OCI-LY1 (cell line): ENCODE data around the gene STAT5B.

Experiments
- H2AFZ ChIP-seq: fragments of 200-600 bp; sonication (generic), shearing (Covaris generic); 2 replicates; pipeline ENCODE4 v1.6.0; 2014; ENCODE audit warnings: antibody characterized with exemption, mild to moderate bottlenecking, low read length
- H3F3A ChIP-seq: fragments of 200-600 bp; sonication (generic), shearing (Covaris generic); 2 replicates; pipeline ENCODE4 v1.6.0; 2014; ENCODE audit warnings: mild to moderate bottlenecking, antibody characterized with exemption, low read length, moderate library complexity; ENCODE audit not compliant: insufficient read depth
- H3K27ac ChIP-seq: fragments of 200-600 bp; sonication (generic); 2 replicates; pipeline ENCODE4 v1.5.1; 2014; ENCODE audit warnings: low read length, mixed run types, mild to moderate bottlenecking, low read depth; ENCODE audit not compliant: poor library complexity, severe bottlenecking
- H3K27me3 ChIP-seq: fragments of 200-600 bp; sonication (generic); 2 replicates; pipeline ENCODE4 v1.6.0; 2014; ENCODE audit warnings: antibody characterized with exemption, mild to moderate bottlenecking, low read length, moderate library complexity; ENCODE audit not compliant: insufficient read depth
- H3K36me3 ChIP-seq: fragments of 200-600 bp; sonication (generic); 2 replicates; pipeline ENCODE4 v1.6.1; 2014; ENCODE audit warnings: mild to moderate bottlenecking, antibody characterized with exemption, low read length, moderate library complexity, mixed read lengths; ENCODE audit not compliant: insufficient read depth
- H3K4me1 ChIP-seq: fragments of 200-600 bp; sonication (generic); 2 replicates; pipeline ENCODE4 v1.5.1; 2014; ENCODE audit warnings: mild to moderate bottlenecking, low read length, moderate library complexity; ENCODE audit not compliant: insufficient read depth, severe bottlenecking
- H3K4me2 ChIP-seq: fragments of 200-600 bp; sonication (generic), shearing (Covaris generic); 2 replicates; pipeline ENCODE4 v1.6.1; 2014; ENCODE audit warnings: low read length
- H3K4me3 ChIP-seq: fragments of 200-600 bp; sonication (generic); 2 replicates; pipeline ENCODE4 v1.5.1; 2014; ENCODE audit warnings: low read length, low read depth, mild to moderate bottlenecking, mixed read lengths; ENCODE audit not compliant: poor library complexity, severe bottlenecking
- H3K79me2 ChIP-seq: fragments of 200-600 bp; shearing (Covaris generic); 2 replicates; pipeline ENCODE4 v1.6.1; 2016; ENCODE audit warnings: mixed run types, low read length, mixed read lengths; ENCODE audit not compliant: insufficient read depth
- H3K9ac ChIP-seq: fragments of 200-600 bp; sonication (generic), shearing (Covaris generic); 2 replicates; pipeline ENCODE4 v1.6.1; 2014; ENCODE audit warnings: mild to moderate bottlenecking, low read length, mixed read lengths
- H3K9me2 ChIP-seq: fragments of 200-600 bp; sonication (generic), shearing (Covaris generic); 2 replicates; pipeline ENCODE4 v1.6.1; 2014; ENCODE audit warnings: low read depth, mild to moderate bottlenecking, low read length, mixed read lengths
- H3K9me3 ChIP-seq: fragments of 200-600 bp; shearing (Covaris generic); 2 replicates; pipeline ENCODE4 v1.6.1; 2014; ENCODE audit warnings: low read length, mixed read lengths
- H4K20me1 ChIP-seq: fragments of 200-600 bp; sonication (generic), shearing (Covaris generic); 2 replicates; pipeline ENCODE4 v1.6.0; 2016; ENCODE audit warnings: mild to moderate bottlenecking, low read length; ENCODE audit not compliant: insufficient read depth
- EZH2 ChIP-seq: fragments of 200-600 bp; sonication (generic), shearing (Covaris generic); IDR thresholded peaks from 2 replicates; pipeline ENCODE4 v1.8.0; 2017; ENCODE audit warnings: borderline replicate concordance, mixed run types, mild to moderate bottlenecking, antibody characterized with exemption, low read length, moderate library complexity, mixed read lengths
- TF ChIP-seq, protein P1 (sequence below): fragments of 200-600 bp; sonication (generic), shearing (Covaris generic); IDR thresholded peaks from 2 replicates; pipeline ENCODE4 v1.5.1; 2017; ENCODE audit warnings: mild to moderate bottlenecking, antibody characterized with exemption, low read length, moderate library complexity, mixed read lengths

Gene STAT5B

DNA sequence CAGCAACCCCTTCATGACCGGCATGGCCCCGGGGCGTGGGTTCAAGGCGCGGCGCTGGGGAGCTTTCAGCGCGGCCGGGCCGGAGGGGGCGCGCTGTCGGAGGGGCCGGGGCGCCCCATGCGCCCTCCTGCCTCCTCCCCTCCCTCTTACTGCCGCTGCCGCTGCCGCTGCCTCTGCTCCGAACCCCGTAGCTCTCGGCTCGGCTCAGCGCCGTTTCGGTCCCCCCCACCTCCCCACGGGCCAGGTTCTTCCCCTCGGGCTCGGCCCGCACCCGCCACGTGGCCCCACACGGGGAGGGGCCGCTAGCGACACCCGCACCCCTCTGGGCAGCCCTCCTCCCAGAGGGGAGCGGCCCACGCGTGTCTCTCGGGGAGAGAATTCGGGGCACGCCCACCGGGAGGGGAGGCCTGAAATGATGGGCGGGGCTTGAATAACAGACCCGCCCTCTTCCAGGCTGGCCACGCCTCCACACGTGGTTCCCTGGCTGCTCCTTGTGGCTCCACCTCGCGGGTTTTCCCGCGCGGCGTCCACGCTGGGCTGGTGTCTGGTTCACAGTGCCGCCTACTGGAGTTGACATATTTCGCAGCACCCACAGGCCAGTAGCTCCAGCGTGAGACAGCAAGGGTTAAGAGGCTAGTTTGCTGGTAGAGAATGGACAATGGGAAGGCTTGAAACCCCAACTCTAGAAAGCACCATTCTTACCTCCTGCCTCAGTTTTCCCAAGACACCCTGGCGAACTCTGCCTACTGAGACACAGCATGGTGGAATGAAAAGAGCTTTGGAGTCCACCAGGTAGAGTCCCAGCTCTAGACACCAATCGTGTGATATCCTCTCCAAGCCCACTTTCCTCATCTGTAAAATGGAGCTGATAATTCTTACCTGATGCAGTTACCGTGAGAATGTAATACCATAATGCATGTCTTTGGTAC lies 95.0 kb downstream of the STAT5B start, which contains the start of gene KCNH4:
KCNH4 (minus strand) TSS at position 221 of the 929 bp plus-strand sequence; CDS start at position 24, 197 bp downstream.
- H3K4me3 ChIP-seq: peak within 1 kb of the TSS; percentile 59
- no peaks in the 10 kb centered on the region for H4K20me1 ChIP-seq
- H3K4me1 ChIP-seq: peaks cover 36% of the 10 kb centered on the region
- H3K27me3 ChIP-seq: no peaks in the 10 kb centered on the region
- H3K9ac ChIP-seq: peak within 1 kb of the TSS; percentile 26; the same call in 1 of the 2 replicates
- no peaks in the 10 kb centered on the region for H3K9me3 ChIP-seq
- no peaks in the 10 kb centered on the region for H3K9me2 ChIP-seq
- no peaks in the 10 kb centered on the region for H3K79me2 ChIP-seq
- no peak within 1 kb of the TSS for H2AFZ ChIP-seq
- no peaks in the 10 kb centered on the region for H3K36me3 ChIP-seq
- no peak within 1 kb of the TSS for H3K27ac ChIP-seq
- peak within 1 kb of the TSS; percentile 83 for H3K4me2 ChIP-seq
- no peak for TF ChIP-seq EZH2
- TF ChIP-seq, protein P1, sequence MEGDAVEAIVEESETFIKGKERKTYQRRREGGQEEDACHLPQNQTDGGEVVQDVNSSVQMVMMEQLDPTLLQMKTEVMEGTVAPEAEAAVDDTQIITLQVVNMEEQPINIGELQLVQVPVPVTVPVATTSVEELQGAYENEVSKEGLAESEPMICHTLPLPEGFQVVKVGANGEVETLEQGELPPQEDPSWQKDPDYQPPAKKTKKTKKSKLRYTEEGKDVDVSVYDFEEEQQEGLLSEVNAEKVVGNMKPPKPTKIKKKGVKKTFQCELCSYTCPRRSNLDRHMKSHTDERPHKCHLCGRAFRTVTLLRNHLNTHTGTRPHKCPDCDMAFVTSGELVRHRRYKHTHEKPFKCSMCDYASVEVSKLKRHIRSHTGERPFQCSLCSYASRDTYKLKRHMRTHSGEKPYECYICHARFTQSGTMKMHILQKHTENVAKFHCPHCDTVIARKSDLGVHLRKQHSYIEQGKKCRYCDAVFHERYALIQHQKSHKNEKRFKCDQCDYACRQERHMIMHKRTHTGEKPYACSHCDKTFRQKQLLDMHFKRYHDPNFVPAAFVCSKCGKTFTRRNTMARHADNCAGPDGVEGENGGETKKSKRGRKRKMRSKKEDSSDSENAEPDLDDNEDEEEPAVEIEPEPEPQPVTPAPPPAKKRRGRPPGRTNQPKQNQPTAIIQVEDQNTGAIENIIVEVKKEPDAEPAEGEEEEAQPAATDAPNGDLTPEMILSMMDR: peak; percentile 84
- no peaks in the 10 kb centered on the region for H3F3A ChIP-seq

DNA sequence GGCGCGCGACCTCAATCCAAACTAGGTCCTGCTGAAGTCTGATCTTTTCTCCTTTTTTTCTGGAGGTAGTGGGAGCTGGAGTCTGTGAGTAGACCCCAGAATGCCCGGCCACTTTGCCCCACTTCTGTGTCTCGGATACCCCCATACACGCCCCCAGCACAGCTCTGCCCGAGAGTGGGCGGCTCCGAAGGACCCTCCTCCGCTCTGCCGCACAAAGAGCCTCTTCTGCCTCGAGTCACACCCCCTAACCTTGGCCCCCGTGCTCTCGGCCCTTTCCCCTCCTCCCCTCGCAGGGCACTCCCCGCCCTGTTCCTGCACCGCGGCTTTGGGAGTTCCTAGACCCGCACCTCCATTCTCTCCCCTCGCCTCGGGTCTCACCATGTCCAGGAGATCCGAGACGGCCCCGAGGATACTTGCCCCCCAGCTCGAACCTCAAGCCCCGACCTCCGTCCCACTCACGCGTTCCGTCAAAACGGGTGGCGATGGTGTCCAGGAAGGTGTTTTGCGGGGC lies 95.7 kb downstream of the STAT5B start:
- Histone ChIP-seq H3K9ac (no peak overlapping the region), H3K9me2 (no peaks in the 10 kb centered on the region), H3K4me1 (peaks cover 36% of the 10 kb centered on the region), H3K27ac (no peak overlapping the region), H3K9me3 (no peaks in the 10 kb centered on the region), H4K20me1 (no peaks in the 10 kb centered on the region), H3K36me3 (no peaks in the 10 kb centered on the region), H2AFZ (no peak overlapping the region), H3K4me2 (peak overlapping the region; percentile 83), H3K27me3 (no peaks in the 10 kb centered on the region), H3K79me2 (no peaks in the 10 kb centered on the region), H3K4me3 (peak overlapping the region; percentile 59), H3F3A (no peaks in the 10 kb centered on the region)
- TF ChIP-seq, protein P1: no peak
- TF ChIP-seq EZH2: no peak

DNA sequence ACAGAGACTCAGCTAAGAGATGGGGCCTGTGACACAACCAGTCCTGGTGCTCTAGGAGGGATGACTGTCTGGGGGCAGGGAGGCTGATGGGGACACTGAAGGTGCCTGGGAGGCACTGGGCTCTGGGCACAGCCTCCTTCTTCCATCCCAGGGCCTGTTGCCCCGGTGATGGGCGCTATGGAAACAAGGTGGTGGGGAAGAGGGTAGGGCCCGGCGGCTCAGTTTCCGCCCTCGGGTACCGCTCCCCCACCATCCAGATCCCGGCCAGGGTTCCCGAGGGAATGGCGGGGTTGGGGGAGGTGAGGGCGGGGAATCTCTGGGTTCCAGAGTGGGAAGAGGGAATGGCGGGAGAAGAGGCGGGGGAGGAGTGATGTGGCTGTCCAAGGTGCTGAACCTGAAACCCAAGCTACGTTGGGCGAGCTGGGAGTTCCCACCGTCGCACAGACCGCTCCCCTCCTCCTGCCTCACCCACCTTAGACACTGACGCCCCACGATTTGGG lies 96.2 kb downstream of the STAT5B start:
- TF ChIP-seq, protein P1: no peak
- TF ChIP-seq EZH2: no peak
- Histone ChIP-seq H3K36me3 (no peaks in the 10 kb centered on the region), H3K4me3 (no peak overlapping the region), H2AFZ (no peak overlapping the region), H3K9me3 (no peaks in the 10 kb centered on the region), H3K9ac (no peak overlapping the region), H3K27me3 (no peaks in the 10 kb centered on the region), H3K4me2 (no peak overlapping the region), H3K27ac (no peak overlapping the region), H3F3A (no peaks in the 10 kb centered on the region), H3K4me1 (peaks cover 33% of the 10 kb centered on the region), H3K9me2 (no peaks in the 10 kb centered on the region), H3K79me2 (no peaks in the 10 kb centered on the region), H4K20me1 (no peaks in the 10 kb centered on the region)
